ENCODE results near the gene TAF11. TPM values are rescaled to one million over a fixed set of nuclear protein-coding genes. Genes with fewer than 3 reads are reported as not detected.

Gene TAF11
- polyA plus RNA-seq, 3 donors: 22.9 to 29.9 (median 26.0) TPM

- H3K9ac ChIP-seq (ENCODE audit: insufficient read depth, low read length, poor library complexity, severe bottlenecking): no peak overlapping the region
- H3K36me3 ChIP-seq (replicated peaks in 1 of 2; ENCODE audit: control insufficient read depth in 1 of 2, insufficient read depth in 2 of 2, low read length in 2 of 2): no peaks in the 10 kb centered on the region
- no peak overlapping the region for H3K4me3 ChIP-seq (replicated peaks in 1 of 3; ENCODE audit: low read depth in 2 of 3, low read length in 3 of 3)
- peaks cover 93% of the 10 kb centered on the region for H3K79me2 ChIP-seq (ENCODE audit: insufficient read depth, low read length)
- H3K9me3 ChIP-seq (replicated peaks in 1 of 2; ENCODE audit: control insufficient read depth in 1 of 2, insufficient read depth in 1 of 2, low read length in 2 of 2): no peaks in the 10 kb centered on the region
- no peak overlapping the region for H3K4me3 Mint-ChIP-seq
- H2AFZ ChIP-seq (ENCODE audit: insufficient read depth, low read depth, low read length, poor library complexity, severe bottlenecking): no peak overlapping the region
- H3K27me3 ChIP-seq (ENCODE audit: control insufficient read depth in 2 of 2, insufficient read depth in 2 of 2, low read length in 2 of 2): no peaks in the 10 kb centered on the region
- no peaks in the 10 kb centered on the region for H3K9me3 Mint-ChIP-seq
- intact Hi-C loops (cut with micrococcal nuclease): no loop called here
- peaks cover 0 to 3% of the 10 kb centered on the region in 2 donors for H3K36me3 Mint-ChIP-seq
- DNase-seq: no peak
- H3K4me2 ChIP-seq (replicated peaks; ENCODE audit: extremely low read depth, low read length, poor library complexity, severe bottlenecking): no peak overlapping the region
- H3K27ac ChIP-seq (ENCODE audit: low read depth in 1 of 2, low read length in 2 of 2): peak overlapping the region in 1 of 2 donors; percentile 18
- no peak for TF ChIP-seq CTCF (IDR thresholded peaks at IDR 0.05)
- peaks cover 72% of the 10 kb centered on the region for H4K20me1 ChIP-seq (ENCODE audit: insufficient read depth, low read length)
- peaks cover 37% of the 10 kb centered on the region for H3K4me1 Mint-ChIP-seq
- no CpG with 5 or more reads among the region's 1 CpG for WGBS (ENCODE audit: insufficient coverage)
- H3K27ac Mint-ChIP-seq: peak overlapping the region in 1 of 7 donors; percentile 32
- H3K27me3 Mint-ChIP-seq (ENCODE audit: low read depth in 3 of 3): no peaks in the 10 kb centered on the region
- peaks cover 18 to 26% of the 10 kb centered on the region in 2 donors for H3K4me1 ChIP-seq (ENCODE audit: control insufficient read depth in 1 of 2, insufficient read depth in 2 of 2, low read length in 2 of 2)
These were observed 6.9 kb upstream of the TAF11 start for GRCh38 chr6:34894693-34895092.

- Histone ChIP-seq H3K27me3 (ENCODE audit: control insufficient read depth in 2 of 2, insufficient read depth in 2 of 2, low read length in 2 of 2) (no peaks in the 10 kb centered on the region), H2AFZ (ENCODE audit: insufficient read depth, low read depth, low read length, poor library complexity, severe bottlenecking) (no peak overlapping the region), H4K20me1 (ENCODE audit: insufficient read depth, low read length) (peaks cover 38% of the 10 kb centered on the region), H3K79me2 (ENCODE audit: insufficient read depth, low read length) (peaks cover 90% of the 10 kb centered on the region), H3K9ac (ENCODE audit: insufficient read depth, low read length, poor library complexity, severe bottlenecking) (no peak overlapping the region), H3K27ac (ENCODE audit: low read depth in 1 of 2, low read length in 2 of 2) (peak overlapping the region in 1 of 2 donors; percentile 90), H3K9me3 (replicated peaks in 1 of 2; ENCODE audit: control insufficient read depth in 1 of 2, insufficient read depth in 1 of 2, low read length in 2 of 2) (no peaks in the 10 kb centered on the region), H3K4me3 (replicated peaks in 1 of 3; ENCODE audit: low read depth in 2 of 3, low read length in 3 of 3) (peak overlapping the region in 1 of 3 experiments; percentile 84), H3K4me1 (ENCODE audit: control insufficient read depth in 1 of 2, insufficient read depth in 2 of 2, low read length in 2 of 2) (peaks cover 26 to 45% of the 10 kb centered on the region in 2 donors), H3K36me3 (replicated peaks in 1 of 2; ENCODE audit: control insufficient read depth in 1 of 2, insufficient read depth in 2 of 2, low read length in 2 of 2) (no peaks in the 10 kb centered on the region), H3K4me2 (replicated peaks; ENCODE audit: extremely low read depth, low read length, poor library complexity, severe bottlenecking) (peak overlapping the region; percentile 98)
- intact Hi-C loops (cut with micrococcal nuclease): no loop called here
- no peaks in the 10 kb centered on the region for H3K27me3 Mint-ChIP-seq (ENCODE audit: low read depth in 3 of 3)
- H3K4me3 Mint-ChIP-seq: peak overlapping the region in 1 of 2 donors; percentile 99
- TF ChIP-seq CTCF (IDR thresholded peaks at IDR 0.05): no peak
- H3K9me3 Mint-ChIP-seq: no peaks in the 10 kb centered on the region
- peaks cover 0 to 3% of the 10 kb centered on the region in 2 donors for H3K36me3 Mint-ChIP-seq
- no CpG with 5 or more reads among the region's 2 CpGs for WGBS (ENCODE audit: insufficient coverage)
- peaks cover 43% of the 10 kb centered on the region for H3K4me1 Mint-ChIP-seq
- H3K27ac Mint-ChIP-seq: peak overlapping the region in 4 of 7 donors; percentile 53 to 98 (median 79)
- no peak for DNase-seq
These were observed 3.5 kb upstream of the TAF11 start for GRCh38 chr6:34891296-34891695.
